ENCODE measurements around the gene SUSD3. TPM values are rescaled to one million over a fixed set of nuclear protein-coding genes. Genes with fewer than 3 reads are reported as not detected.
A peak's percentile ranks its signal among the peaks of the same experiment; 100 is the strongest.

The SUSD3 gene
- total RNA-seq, 4 donors from 2014 or later, result 6.8 to 24.2 (median 12.8) TPM

GRCh38 chr9:93083592-93084470 lies 25.3 kb downstream of the SUSD3 start:
- DNase-seq (ENCODE audit: low spot score), result no peak
- ATAC-seq (ENCODE audit: low FRiP score), result peak; percentile 70

DNA sequence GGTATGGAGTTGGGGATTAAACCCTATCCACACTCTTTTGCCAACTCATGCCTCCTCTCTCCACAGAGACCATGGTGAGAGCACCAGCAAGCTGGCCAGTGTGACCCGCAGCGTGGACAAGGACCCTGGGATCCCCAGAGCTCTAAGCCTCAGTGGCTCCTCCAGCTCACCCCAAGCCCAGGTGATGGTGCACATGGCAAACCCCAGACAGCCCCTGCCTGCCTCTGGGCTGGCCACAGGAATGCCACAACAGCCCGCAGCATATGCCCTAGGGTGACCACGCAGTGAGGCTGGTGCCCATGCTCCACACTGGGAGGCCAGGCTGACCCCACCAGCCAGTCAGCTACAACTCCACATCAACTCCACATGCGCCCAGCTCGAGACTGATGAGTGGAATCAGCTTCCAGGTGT lies 26.0 kb downstream of the SUSD3 start:
- DNase-seq (ENCODE audit: low spot score) (no peak), ATAC-seq (ENCODE audit: low FRiP score) (no peak)
- TF ChIP-seq, protein P1, sequence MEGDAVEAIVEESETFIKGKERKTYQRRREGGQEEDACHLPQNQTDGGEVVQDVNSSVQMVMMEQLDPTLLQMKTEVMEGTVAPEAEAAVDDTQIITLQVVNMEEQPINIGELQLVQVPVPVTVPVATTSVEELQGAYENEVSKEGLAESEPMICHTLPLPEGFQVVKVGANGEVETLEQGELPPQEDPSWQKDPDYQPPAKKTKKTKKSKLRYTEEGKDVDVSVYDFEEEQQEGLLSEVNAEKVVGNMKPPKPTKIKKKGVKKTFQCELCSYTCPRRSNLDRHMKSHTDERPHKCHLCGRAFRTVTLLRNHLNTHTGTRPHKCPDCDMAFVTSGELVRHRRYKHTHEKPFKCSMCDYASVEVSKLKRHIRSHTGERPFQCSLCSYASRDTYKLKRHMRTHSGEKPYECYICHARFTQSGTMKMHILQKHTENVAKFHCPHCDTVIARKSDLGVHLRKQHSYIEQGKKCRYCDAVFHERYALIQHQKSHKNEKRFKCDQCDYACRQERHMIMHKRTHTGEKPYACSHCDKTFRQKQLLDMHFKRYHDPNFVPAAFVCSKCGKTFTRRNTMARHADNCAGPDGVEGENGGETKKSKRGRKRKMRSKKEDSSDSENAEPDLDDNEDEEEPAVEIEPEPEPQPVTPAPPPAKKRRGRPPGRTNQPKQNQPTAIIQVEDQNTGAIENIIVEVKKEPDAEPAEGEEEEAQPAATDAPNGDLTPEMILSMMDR (IDR thresholded peaks at IDR 0.05), result no peak

More at GRCh38 chr9:93083592-93084470, 25.3 kb downstream of the SUSD3 start:
- TF ChIP-seq, protein P1 (IDR thresholded peaks at IDR 0.05), result no peak

GRCh38 chr9:93085676-93086075 lies 27.2 kb downstream of the SUSD3 start:
- ATAC-seq (ENCODE audit: low FRiP score) (no peak), DNase-seq (ENCODE audit: low spot score) (no peak)
- TF ChIP-seq, protein P1 (IDR thresholded peaks at IDR 0.05), result no peak

DNA sequence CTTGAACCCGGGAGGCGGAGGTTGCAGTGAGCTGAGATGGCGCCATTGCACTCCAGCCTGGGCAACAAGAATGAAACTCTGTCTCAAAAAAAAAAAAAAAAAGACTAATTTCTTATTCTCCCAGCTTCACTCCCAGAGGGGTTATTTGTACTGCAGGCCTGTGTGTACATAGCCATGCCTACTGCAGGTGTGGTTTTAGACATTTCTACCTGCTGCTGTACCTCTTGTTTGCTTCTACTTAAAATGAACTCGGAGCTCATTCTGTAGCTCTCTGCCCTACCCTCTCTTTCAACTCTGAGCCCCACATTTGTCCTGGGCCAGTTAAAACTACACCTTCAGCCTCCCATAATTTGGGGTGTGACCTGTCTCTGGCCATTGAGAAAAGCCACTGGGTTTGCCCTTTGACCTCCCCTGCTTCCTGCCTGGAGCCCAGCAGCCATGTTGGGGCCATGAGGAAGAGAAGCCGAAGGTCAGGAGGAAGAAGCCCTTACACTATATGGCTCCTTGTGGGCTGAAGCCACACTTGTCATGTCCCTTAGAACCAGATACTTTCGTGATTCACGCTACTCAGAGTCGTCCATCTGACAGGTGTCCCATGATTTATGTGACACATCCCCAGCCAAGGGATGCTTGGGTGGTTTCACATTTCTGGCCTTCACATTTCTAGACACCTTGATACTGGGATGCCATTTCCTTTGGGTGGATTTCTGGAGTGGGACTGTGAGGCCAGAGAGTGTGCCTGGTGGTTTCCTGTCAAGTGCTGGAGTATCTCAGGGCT lies 28.1 kb downstream of the SUSD3 start:
- ATAC-seq (ENCODE audit: low FRiP score) (no peak), DNase-seq (ENCODE audit: low spot score) (no peak)
- TF ChIP-seq, protein P1 (IDR thresholded peaks at IDR 0.05), result no peak

DNA sequence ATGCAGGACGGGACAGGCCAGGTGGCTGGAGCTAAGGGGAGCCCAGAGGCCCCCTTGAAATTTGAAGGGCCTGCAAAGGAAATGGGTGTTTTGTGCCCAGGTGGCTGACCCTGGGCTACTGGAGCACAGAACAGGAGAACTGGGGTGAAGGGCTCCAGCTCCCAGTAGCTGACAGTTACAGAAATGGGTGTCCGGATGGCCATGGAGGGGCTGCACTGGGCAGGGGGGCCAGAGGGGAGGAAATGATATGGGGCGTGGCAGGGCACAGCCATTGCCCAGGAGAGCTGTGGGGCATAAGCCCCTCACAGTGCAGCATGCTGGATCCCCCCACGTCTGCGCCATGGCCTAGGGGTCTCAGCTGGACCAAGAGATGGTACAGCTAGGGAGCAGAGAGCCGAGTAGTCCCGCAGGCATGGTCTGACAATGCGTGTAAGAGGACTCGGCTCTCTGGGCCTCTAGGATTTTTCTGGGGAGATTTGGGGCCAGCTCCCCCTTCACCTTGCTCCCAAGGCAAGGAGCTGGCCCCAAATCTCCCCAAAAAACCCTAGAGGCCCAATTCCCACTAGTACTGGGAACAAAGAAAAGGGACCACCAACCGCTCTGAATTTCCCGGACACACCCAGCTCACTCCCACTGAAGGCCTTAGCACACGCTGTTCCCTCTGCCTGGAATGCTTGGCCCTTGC lies 29.6 kb downstream of the SUSD3 start:
- no peak for ATAC-seq (ENCODE audit: low FRiP score)
- TF ChIP-seq, protein P1 (IDR thresholded peaks at IDR 0.05), result no peak
- DNase-seq (ENCODE audit: low spot score), result no peak

GRCh38 chr9:93088656-93089015 lies 30.1 kb downstream of the SUSD3 start:
- DNase-seq (ENCODE audit: low spot score) (no peak), ATAC-seq (ENCODE audit: low FRiP score) (no peak)
- TF ChIP-seq, protein P1 (IDR thresholded peaks at IDR 0.05), result no peak

Data from omental fat pad (tissue), 4 donors.